Measurements from ENCODE around the gene ZNF536.

Gene ZNF536

GRCh38 chr19:30606114-30607050, 234.2 kb downstream of the ZNF536 start:
- ATAC-seq (no peak), DNase-seq (no peak)

Measured in stimulated activated naive CD8-positive, alpha-beta T cell treated with anti-CD3 and anti-CD28 coated beads, Interleukin-15, Interleukin-2, amounts not matched to agents 100 U/mL and 50 U/mL, for 24 hours (primary cell).